GM18526 (cell line): ENCODE data around the gene SPATA20.

Source experiments
- POLR2A ChIP-seq: IDR thresholded peaks from 3 replicates; pipeline ENCODE4 v1.6.1; 2011; ENCODE audit not compliant: insufficient read length; ENCODE audit errors: extremely low read depth

The SPATA20 gene

GRCh38 chr17:50532452-50533024 is 14.4 kb upstream of the SPATA20 start, which contains the start of gene EPN3:
TSS of gene EPN3 (plus strand) at chr17:50532735. CDS start at chr17:50536557, 3,822 bp downstream.
- TF ChIP-seq POLR2A = no peak

- no peak for TF ChIP-seq POLR2A
Measured at GRCh38 chr17:50533185-50533584, 13.8 kb upstream of the SPATA20 start.

- TF ChIP-seq POLR2A = no peak
Measured at GRCh38 chr17:50533720-50534148, 13.2 kb upstream of the SPATA20 start.

- TF ChIP-seq POLR2A = no peak
Measured at GRCh38 chr17:50534222-50534978, 12.6 kb upstream of the SPATA20 start.

GRCh38 chr17:50534979-50535326 is 12.0 kb upstream of the SPATA20 start:
- TF ChIP-seq POLR2A = no peak

- no peak for TF ChIP-seq POLR2A
Measured at GRCh38 chr17:50535407-50535806, 11.6 kb upstream of the SPATA20 start.

- TF ChIP-seq POLR2A = no peak
Measured at GRCh38 chr17:50536683-50537646, 10.0 kb upstream of the SPATA20 start.

GRCh38 chr17:50537721-50538548 is 9.0 kb upstream of the SPATA20 start:
- no peak for TF ChIP-seq POLR2A

- no peak for TF ChIP-seq POLR2A
Measured at GRCh38 chr17:50538549-50539410, 8.2 kb upstream of the SPATA20 start.

- TF ChIP-seq POLR2A = no peak
Measured at GRCh38 chr17:50539762-50540559, 7.0 kb upstream of the SPATA20 start.

GRCh38 chr17:50540560-50541401 is 6.2 kb upstream of the SPATA20 start:
- no peak for TF ChIP-seq POLR2A

- no peak for TF ChIP-seq POLR2A
Measured at GRCh38 chr17:50541402-50541715, 5.6 kb upstream of the SPATA20 start.
